ENCODE results near the gene DRD4.

Gene DRD4

DNA sequence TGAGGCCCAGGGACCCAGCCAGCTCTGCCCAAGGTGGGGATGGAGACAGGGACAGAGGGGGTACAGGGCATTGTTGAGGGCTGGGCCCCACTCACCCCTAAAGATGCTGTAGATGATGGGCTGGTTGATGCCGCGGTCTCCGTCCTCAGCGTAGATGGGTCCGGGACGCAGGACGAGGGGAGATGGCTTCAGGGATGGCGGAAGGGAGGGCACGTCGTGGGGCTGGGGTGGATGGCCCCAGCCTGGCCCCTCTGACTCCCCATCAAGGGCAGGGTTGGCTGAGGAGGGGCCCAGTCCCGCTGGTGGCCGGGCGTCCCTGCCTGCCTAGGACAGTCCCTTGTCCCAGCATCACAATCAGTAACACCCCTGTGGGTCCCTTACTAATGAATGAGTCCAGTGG is 16.9 kb upstream of the DRD4 start:
- Histone ChIP-seq H3K9ac (ENCODE audit: low read length) (no peak overlapping the region), H3K9me2 (replicated peaks; ENCODE audit: insufficient read depth, low read length) (no peaks in the 10 kb centered on the region), H3K4me2 (ENCODE audit: low read depth, low read length) (no peak overlapping the region), H3K4me3 (ENCODE audit: low read length) (no peak overlapping the region), H2AFZ (ENCODE audit: low read length) (no peak overlapping the region), H3K9me3 (replicated peaks; ENCODE audit: insufficient read depth, low read length) (no peaks in the 10 kb centered on the region), H3K27ac (ENCODE audit: low read length) (no peak overlapping the region), H3K79me2 (ENCODE audit: low read length) (no peaks in the 10 kb centered on the region; the same call in 1 of the 2 replicates), H4K20me1 (ENCODE audit: insufficient read depth, low read length) (no peaks in the 10 kb centered on the region), H3K4me1 (ENCODE audit: low read length) (peaks cover 6% of the 10 kb centered on the region; the same call in 1 of the 2 replicates), H3F3A (ENCODE audit: insufficient read depth, low read length) (peaks cover 8% of the 10 kb centered on the region), H3K36me3 (replicated peaks; ENCODE audit: insufficient read depth, low read length) (no peaks in the 10 kb centered on the region), H3K27me3 (replicated peaks; ENCODE audit: insufficient read depth, low read length) (no peaks in the 10 kb centered on the region)
- TF ChIP-seq, protein P1, sequence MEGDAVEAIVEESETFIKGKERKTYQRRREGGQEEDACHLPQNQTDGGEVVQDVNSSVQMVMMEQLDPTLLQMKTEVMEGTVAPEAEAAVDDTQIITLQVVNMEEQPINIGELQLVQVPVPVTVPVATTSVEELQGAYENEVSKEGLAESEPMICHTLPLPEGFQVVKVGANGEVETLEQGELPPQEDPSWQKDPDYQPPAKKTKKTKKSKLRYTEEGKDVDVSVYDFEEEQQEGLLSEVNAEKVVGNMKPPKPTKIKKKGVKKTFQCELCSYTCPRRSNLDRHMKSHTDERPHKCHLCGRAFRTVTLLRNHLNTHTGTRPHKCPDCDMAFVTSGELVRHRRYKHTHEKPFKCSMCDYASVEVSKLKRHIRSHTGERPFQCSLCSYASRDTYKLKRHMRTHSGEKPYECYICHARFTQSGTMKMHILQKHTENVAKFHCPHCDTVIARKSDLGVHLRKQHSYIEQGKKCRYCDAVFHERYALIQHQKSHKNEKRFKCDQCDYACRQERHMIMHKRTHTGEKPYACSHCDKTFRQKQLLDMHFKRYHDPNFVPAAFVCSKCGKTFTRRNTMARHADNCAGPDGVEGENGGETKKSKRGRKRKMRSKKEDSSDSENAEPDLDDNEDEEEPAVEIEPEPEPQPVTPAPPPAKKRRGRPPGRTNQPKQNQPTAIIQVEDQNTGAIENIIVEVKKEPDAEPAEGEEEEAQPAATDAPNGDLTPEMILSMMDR (IDR thresholded peaks at IDR 0.05; ENCODE audit: low read length), result no peak
- TF ChIP-seq EZH2phosphoT487 (IDR thresholded peaks at IDR 0.05; ENCODE audit: low read length), result no peak
- TF ChIP-seq EZH2 (optimal IDR thresholded peaks at IDR 0.05; ENCODE audit: low read depth, low read length), result no peak
- no peak for DNase-seq

DNA sequence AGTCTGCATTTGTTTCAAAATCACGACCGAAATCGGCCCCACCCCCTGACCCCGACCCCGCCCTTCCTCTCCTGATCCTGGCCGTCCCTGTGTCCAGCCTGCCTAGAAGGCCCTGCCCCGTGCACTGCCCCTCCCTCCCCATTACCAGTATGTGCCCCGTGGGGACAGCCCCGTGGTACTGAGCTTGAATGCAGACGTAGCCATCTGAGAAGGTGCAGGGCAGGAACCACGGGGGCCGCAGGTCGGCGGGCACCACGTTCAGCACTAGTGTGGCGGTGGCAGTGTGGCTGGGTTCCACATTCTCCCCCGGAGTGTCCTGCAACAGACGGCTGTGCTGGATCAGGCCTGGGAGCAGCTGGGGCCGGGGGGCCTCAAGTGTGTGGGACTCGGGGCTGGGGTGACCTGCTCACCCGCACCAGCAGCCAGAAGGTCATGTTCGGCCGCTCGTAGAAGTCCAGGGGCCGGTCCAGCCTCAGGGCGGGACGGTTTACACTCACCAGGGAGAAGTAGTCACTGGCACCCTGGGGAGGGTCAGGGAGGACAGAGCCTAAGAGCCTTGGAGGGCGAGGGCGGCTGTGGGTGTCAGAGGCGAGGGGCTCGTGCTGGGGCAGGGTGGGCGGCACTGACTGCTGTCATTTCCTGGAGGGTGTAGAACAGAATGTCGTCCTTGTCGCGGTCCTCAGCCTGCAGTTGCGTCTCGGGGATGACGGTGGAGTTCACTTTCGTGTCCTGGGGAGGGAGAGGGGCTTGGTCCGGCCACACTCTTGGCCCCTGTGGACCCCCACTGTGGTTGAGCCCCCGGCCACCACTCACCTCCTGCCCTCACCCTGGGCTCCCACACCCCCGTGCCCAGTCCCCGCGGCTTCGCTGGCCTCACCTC is 15.9 kb upstream of the DRD4 start:
- H3K27ac ChIP-seq (ENCODE audit: low read length), result no peak overlapping the region
- TF ChIP-seq, protein P1 (IDR thresholded peaks at IDR 0.05; ENCODE audit: low read length), result no peak
- TF ChIP-seq EZH2 (optimal IDR thresholded peaks at IDR 0.05; ENCODE audit: low read depth, low read length) (no peak), EZH2phosphoT487 (IDR thresholded peaks at IDR 0.05; ENCODE audit: low read length) (no peak)
- no peak for DNase-seq

DNA sequence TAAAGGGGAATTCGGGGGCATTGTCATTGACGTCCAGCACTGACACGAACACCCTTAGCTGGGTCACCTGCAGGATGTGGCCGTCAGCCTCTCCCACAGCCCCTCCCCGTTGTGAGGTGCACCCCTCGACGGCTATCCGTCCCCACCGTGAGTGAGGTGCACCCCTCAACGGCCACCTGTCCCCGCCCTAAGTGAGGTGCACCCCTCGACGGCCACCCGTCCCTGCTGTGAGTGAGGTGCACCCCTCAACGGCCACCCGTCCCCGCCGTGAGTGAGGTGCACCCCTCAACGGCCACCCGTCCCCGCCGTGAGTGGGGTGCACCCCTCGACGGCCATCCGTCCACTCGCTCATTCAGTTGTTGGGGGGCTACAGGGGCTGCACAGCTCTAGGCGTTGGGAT is 15.2 kb upstream of the DRD4 start:
- Histone ChIP-seq H3K9me3 (replicated peaks; ENCODE audit: insufficient read depth, low read length) (no peaks in the 10 kb centered on the region), H3K9ac (ENCODE audit: low read length) (no peak overlapping the region), H3K27me3 (replicated peaks; ENCODE audit: insufficient read depth, low read length) (no peaks in the 10 kb centered on the region), H3K4me1 (ENCODE audit: low read length) (no peaks in the 10 kb centered on the region), H3K27ac (ENCODE audit: low read length) (no peak overlapping the region), H4K20me1 (ENCODE audit: insufficient read depth, low read length) (no peaks in the 10 kb centered on the region), H2AFZ (ENCODE audit: low read length) (no peak overlapping the region), H3F3A (ENCODE audit: insufficient read depth, low read length) (no peaks in the 10 kb centered on the region), H3K4me3 (ENCODE audit: low read length) (no peak overlapping the region), H3K4me2 (ENCODE audit: low read depth, low read length) (no peak overlapping the region), H3K9me2 (replicated peaks; ENCODE audit: insufficient read depth, low read length) (no peaks in the 10 kb centered on the region), H3K79me2 (ENCODE audit: low read length) (no peaks in the 10 kb centered on the region), H3K36me3 (replicated peaks; ENCODE audit: insufficient read depth, low read length) (no peaks in the 10 kb centered on the region)
- no peak for DNase-seq
- TF ChIP-seq EZH2phosphoT487 (IDR thresholded peaks at IDR 0.05; ENCODE audit: low read length) (no peak), EZH2 (optimal IDR thresholded peaks at IDR 0.05; ENCODE audit: low read depth, low read length) (no peak)
- TF ChIP-seq, protein P1 (IDR thresholded peaks at IDR 0.05; ENCODE audit: low read length), result no peak

More for the DNA sequence above, 15.9 kb upstream of the DRD4 start:
- no peak overlapping the region for H2AFZ ChIP-seq (ENCODE audit: low read length)
- H3K4me1 ChIP-seq (ENCODE audit: low read length), result peaks cover 4% of the 10 kb centered on the region; the same call in 1 of the 2 replicates
- no peaks in the 10 kb centered on the region for H4K20me1 ChIP-seq (ENCODE audit: insufficient read depth, low read length)
- H3K9me2 ChIP-seq (replicated peaks; ENCODE audit: insufficient read depth, low read length), result no peaks in the 10 kb centered on the region
- H3K27me3 ChIP-seq (replicated peaks; ENCODE audit: insufficient read depth, low read length), result no peaks in the 10 kb centered on the region
- H3K4me3 ChIP-seq (ENCODE audit: low read length), result no peak overlapping the region
- H3K9me3 ChIP-seq (replicated peaks; ENCODE audit: insufficient read depth, low read length), result no peaks in the 10 kb centered on the region
- no peak overlapping the region for H3K4me2 ChIP-seq (ENCODE audit: low read depth, low read length)
- H3K9ac ChIP-seq (ENCODE audit: low read length), result no peak overlapping the region
- H3K36me3 ChIP-seq (replicated peaks; ENCODE audit: insufficient read depth, low read length), result no peaks in the 10 kb centered on the region
- no peaks in the 10 kb centered on the region for H3K79me2 ChIP-seq (ENCODE audit: low read length)
- peaks cover 4% of the 10 kb centered on the region for H3F3A ChIP-seq (ENCODE audit: insufficient read depth, low read length)

Data from MM.1S (cell line).